Thyroid gland (tissue), 4 donors: ENCODE data around the gene SNX8.
"Not testable (repeated sequence)": the region's sequence is repeated elsewhere in the genome, so short reads cannot be mapped to it uniquely, and the experiment has no call there.

Experiments used
- CTCF ChIP-seq, 6 experiments: fragments of 200-600 bp in 3 of 6; fragments of 450-650 bp in 3 of 6; sonication (generic) in 3 of 6; IDR thresholded peaks; one replicate each; pipeline ENCODE4 v1.5.1; 2016 to 2019; ENCODE audit warnings: antibody characterized with exemption in 6 of 6, mild to moderate bottlenecking in 2 of 6, inconsistent platforms in 1 of 6, moderate library complexity in 1 of 6
- POLR2A ChIP-seq, 2 donors: fragments of 450-650 bp; IDR thresholded peaks; one replicate each; pipeline ENCODE4 v1.6.1; 2017; ENCODE audit warnings: antibody characterized with exemption in 2 of 2, mild to moderate bottlenecking in 2 of 2, moderate library complexity in 1 of 2

DNA sequence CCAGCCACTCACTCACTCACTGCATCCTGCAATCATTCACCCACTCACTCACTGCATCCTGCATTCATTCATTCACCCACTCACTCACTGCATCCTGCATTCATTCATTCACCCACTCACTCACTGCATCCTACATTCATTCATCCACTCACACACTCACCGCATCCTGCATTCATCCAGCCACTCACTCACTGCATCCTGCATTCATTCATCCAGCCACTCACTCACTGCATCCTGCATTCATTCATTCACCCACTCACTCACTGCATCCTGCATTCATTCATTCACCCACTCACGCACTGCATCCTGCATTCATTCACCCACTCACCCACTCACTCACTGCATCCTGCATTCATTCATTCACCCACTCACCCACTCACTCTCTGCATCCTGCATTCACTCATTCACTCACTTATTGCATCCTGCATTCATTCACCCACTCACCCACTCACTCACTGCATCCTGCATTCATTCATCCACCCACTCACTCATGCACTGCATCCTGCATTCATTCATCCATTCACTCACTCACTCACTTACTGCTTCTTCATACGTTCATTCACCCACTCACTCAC lies 802 bp upstream of the SNX8 start:
- not testable (repeated sequence) for TF ChIP-seq POLR2A, CTCF (IDR thresholded peaks at IDR 0.05)
